Natural killer cell treated with Interleukin-12 subunit alpha and Interleukin-12 subunit beta and Interleukin-15 and Interleukin-18, amount 100 ng/mL, for 72 hours (primary cell): Measurements from ENCODE around the gene BHLHE40. TPM values are rescaled to one million over a fixed set of nuclear protein-coding genes. Genes with fewer than 3 reads are reported as not detected.

Experiments used
- ATAC-seq, 2 donors: fragments of 150-1000 bp; cut with Tn5 transposase in 1 of 2; sonication (Bioruptor Pico), chemical (Tn5 transposase) in 1 of 2; 2 replicates each; pipeline ENCODE4 v1.10.0; 2021
- DNase-seq: peaks from one replicate; pipeline ENCODE4 v3.0.0; 2022; ENCODE audit warnings: low spot score
- H3K27ac Mint-ChIP-seq, 2 donors: 1 replicate in 1 of 2; 2 replicates in 1 of 2; pipeline ENCODE4 v1.8.0; 2022; ENCODE audit warnings: mixed read lengths in 2 of 2, mild to moderate bottlenecking in 1 of 2, moderate library complexity in 1 of 2
- H3K27me3 Mint-ChIP-seq, 2 donors: 1 replicate in 1 of 2; 2 replicates in 1 of 2; pipeline ENCODE4 v1.8.0; 2022; ENCODE audit warnings: mixed read lengths in 2 of 2
- H3K36me3 Mint-ChIP-seq: one replicate; pipeline ENCODE4 v1.8.0; 2022; ENCODE audit warnings: mixed read lengths
- H3K4me1 Mint-ChIP-seq, 2 donors: 1 replicate in 1 of 2; 2 replicates in 1 of 2; pipeline ENCODE4 v1.8.0; 2022; ENCODE audit warnings: low read depth in 2 of 2, mixed read lengths in 2 of 2, mild to moderate bottlenecking in 1 of 2
- H3K4me3 Mint-ChIP-seq: one replicate; pipeline ENCODE4 v1.8.0; 2022; ENCODE audit warnings: mixed read lengths
- H3K9me3 Mint-ChIP-seq: 2 replicates; pipeline ENCODE4 v1.8.0; 2022; ENCODE audit warnings: mixed read lengths
- total RNA-seq, 2 donors: library from RNA; stranded (reverse); gene quantifications; one replicate each; pipeline ENCODE4 v1.2.3, GENCODE V29; 2022

The BHLHE40 gene
- total RNA-seq, 2 donors from 2014 or later = 579 to 941 TPM

DNA sequence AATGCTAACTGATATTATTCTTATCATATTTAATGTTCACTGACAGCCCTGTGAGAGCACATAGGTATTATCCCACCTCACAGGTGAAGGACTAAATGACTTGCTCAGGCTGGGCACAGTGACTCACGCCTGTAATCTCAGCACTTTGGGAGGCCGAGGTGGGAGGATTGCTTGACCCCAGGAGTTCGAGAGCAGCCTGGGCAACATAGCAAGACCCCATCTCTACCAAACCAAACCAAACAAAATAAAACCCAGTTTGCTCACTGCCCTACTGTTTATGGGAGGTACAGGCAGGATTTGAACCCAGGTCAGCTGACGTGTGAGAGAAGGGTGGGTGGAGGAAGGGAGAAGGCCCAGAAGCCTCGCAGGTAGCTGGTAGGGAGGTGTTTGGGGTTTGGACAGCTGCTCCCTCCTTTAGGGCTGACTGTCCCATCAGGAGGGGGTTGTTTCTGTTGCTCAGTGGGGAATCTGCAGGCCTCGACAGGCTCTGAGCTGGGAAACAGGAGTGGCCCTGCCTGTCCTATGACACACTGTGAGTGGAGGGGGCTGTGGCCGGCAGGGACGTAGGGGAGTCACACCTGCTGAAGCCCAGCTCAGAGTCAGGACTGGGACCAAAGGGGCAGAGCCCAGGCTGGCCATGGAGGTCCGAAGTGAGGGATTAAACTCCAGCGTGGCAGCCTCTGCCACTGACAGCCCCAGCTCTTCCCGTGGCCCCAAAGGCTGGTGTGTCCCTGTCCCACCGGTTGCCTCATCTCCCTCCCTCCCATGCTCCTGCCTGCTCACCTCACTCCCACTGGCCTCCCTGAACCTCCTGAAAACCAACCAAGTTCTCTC lies 25.3 kb downstream of the BHLHE40 start:
- no peak for ATAC-seq
- H3K27ac Mint-ChIP-seq = peak overlapping the region; percentile 87 to 95
- H3K4me3 Mint-ChIP-seq = peak overlapping the region; percentile 20

DNA sequence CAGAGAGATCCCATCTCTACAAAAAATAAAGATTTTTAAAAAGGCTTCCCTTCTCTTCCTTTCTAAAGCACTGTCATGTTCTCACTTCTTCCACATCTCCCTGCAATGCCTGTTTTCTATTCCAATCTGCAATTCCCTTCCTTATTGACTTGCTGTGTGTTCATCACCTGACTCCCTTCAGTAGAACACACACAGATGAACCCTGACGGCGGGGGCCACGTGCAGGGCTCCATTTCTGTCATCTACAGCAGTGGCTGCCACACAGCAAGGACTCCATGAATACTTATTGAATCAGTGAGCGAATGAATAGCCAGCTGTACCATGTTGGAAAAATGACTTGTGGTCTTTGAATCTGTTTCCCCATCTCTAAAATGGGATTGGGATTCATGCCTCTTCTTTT lies 26.1 kb downstream of the BHLHE40 start:
- H3K4me3 Mint-ChIP-seq = peak overlapping the region; percentile 20

More for the DNA sequence above, 25.3 kb downstream of the BHLHE40 start:
- Mint-ChIP-seq H3K9me3 (no peaks in the 10 kb centered on the region), H3K27me3 (no peaks in the 10 kb centered on the region), H3K4me1 (peaks cover 70 to 77% of the 10 kb centered on the region in 2 donors), H3K36me3 (no peaks in the 10 kb centered on the region)
- no peak for DNase-seq

DNA sequence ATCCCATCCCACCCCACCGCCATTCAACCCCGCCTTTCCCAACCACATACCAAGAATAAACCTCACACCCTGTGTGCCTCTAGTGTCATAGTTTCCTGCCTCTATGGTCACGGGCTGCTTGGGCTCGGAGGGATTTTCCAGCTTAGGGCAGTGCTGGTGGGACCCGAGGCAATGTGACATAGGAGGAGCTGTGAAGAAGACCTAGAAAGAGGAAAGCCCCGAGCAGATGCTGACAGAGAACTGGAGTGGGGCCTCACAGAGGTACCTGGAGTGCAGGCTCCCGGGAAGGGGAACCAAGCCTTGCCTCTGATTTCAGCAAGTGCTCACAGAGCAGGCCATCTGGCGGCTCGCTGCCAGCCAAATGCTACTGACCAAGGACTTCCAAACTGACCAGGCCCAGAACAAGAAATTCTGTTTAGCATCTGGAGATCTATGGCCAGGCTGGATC lies 27.5 kb downstream of the BHLHE40 start:
- Mint-ChIP-seq H3K9me3 (no peaks in the 10 kb centered on the region), H3K4me1 (peaks cover 67 to 68% of the 10 kb centered on the region in 2 donors), H3K27ac (peak overlapping the region; percentile 87 to 95), H3K4me3 (peak overlapping the region; percentile 75), H3K36me3 (no peaks in the 10 kb centered on the region), H3K27me3 (no peaks in the 10 kb centered on the region)
- DNase-seq = peak; percentile 96
- ATAC-seq = peak; percentile 73 to 81

More for the DNA sequence above, 26.1 kb downstream of the BHLHE40 start:
- DNase-seq (no peak), ATAC-seq (no peak)
- H3K27me3 Mint-ChIP-seq = no peaks in the 10 kb centered on the region
- peaks cover 65 to 71% of the 10 kb centered on the region in 2 donors for H3K4me1 Mint-ChIP-seq
- peak overlapping the region; percentile 87 to 95 for H3K27ac Mint-ChIP-seq
- no peaks in the 10 kb centered on the region for H3K9me3 Mint-ChIP-seq
- H3K36me3 Mint-ChIP-seq = no peaks in the 10 kb centered on the region

DNA sequence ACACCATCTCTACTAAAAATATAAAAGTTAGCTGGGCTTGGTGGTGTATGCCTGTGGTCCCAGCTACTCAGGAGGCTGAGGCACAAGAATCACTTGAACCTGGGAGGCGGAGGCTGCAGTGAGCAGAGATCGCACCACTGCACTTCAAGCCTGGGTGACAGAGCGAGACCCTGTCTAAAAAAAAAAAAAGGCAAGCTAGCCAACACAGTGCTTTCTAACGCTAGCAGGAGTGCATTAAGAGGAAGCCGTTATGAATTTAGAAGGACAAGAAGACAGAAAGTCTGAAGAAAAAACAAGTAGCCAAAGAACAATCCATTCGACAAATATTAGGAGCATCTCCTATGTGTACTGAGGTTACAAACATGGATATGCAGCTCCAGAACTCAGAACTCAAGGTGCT lies 28.6 kb downstream of the BHLHE40 start:
- H3K4me3 Mint-ChIP-seq = peak overlapping the region; percentile 75
- H3K36me3 Mint-ChIP-seq = no peaks in the 10 kb centered on the region
- H3K27me3 Mint-ChIP-seq = no peaks in the 10 kb centered on the region
- DNase-seq (no peak), ATAC-seq (no peak)
- H3K4me1 Mint-ChIP-seq = peaks cover 67 to 68% of the 10 kb centered on the region in 2 donors
- no peaks in the 10 kb centered on the region for H3K9me3 Mint-ChIP-seq
- H3K27ac Mint-ChIP-seq = peak overlapping the region; percentile 87 to 95

DNA sequence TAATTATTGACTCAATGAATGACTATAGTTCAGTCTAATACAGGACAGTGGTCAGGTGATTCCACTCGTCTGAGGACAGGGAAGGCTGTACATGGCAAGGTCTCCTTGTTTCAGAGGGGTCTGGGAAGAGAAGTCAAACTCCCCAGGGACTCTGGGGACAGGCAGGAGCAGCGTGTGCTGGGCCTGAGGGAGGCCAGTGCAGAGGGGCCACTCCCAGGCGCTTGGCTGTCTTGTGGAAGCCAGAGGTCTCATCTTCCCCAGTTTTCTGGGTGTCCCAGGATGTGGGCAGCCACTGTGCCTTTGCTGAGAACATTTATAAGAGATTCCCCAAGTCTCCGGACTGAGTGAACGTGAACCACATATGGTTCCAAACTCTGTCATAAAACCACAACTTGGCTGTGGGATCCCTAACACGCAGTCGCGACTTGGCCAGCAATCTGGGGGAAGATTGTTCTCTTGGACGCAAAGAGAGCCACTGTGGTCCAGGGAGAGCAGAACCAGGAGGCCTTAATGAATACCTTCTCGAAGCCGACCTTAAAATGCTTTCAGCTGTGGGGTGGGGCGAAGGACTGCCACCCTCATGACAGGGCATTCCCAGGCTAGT lies 30.4 kb downstream of the BHLHE40 start:
- Mint-ChIP-seq H3K36me3 (peaks cover 4% of the 10 kb centered on the region), H3K9me3 (no peaks in the 10 kb centered on the region), H3K27me3 (no peaks in the 10 kb centered on the region), H3K27ac (peak overlapping the region; percentile 87 to 95), H3K4me1 (peaks cover 77 to 79% of the 10 kb centered on the region in 2 donors), H3K4me3 (no peak overlapping the region)
- ATAC-seq (no peak), DNase-seq (no peak)

DNA sequence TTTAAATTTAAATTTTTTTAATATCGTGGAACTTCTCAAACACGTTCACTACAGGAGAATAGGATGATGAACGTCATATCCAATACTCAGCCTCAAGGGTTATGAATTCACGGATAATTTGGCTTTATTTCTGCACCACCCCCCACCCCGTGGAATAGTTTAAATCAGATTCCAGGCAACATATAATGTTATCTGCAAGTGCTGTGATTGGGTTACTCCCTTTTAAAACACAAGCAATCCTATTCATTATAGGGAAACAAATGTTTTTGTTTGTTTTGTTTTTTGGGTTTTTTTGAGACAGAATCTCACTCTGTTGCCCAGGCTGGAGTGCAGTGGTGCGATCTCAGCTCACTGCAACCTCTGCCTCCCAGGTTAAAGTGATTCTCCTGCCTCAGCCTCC lies 30.9 kb downstream of the BHLHE40 start:
- no peak overlapping the region for H3K4me3 Mint-ChIP-seq
- H3K9me3 Mint-ChIP-seq = no peaks in the 10 kb centered on the region
- peaks cover 6% of the 10 kb centered on the region for H3K36me3 Mint-ChIP-seq
- ATAC-seq (no peak), DNase-seq (no peak)
- no peaks in the 10 kb centered on the region for H3K27me3 Mint-ChIP-seq
- peak overlapping the region; percentile 88 to 94 for H3K27ac Mint-ChIP-seq
- peaks cover 76 to 79% of the 10 kb centered on the region in 2 donors for H3K4me1 Mint-ChIP-seq

DNA sequence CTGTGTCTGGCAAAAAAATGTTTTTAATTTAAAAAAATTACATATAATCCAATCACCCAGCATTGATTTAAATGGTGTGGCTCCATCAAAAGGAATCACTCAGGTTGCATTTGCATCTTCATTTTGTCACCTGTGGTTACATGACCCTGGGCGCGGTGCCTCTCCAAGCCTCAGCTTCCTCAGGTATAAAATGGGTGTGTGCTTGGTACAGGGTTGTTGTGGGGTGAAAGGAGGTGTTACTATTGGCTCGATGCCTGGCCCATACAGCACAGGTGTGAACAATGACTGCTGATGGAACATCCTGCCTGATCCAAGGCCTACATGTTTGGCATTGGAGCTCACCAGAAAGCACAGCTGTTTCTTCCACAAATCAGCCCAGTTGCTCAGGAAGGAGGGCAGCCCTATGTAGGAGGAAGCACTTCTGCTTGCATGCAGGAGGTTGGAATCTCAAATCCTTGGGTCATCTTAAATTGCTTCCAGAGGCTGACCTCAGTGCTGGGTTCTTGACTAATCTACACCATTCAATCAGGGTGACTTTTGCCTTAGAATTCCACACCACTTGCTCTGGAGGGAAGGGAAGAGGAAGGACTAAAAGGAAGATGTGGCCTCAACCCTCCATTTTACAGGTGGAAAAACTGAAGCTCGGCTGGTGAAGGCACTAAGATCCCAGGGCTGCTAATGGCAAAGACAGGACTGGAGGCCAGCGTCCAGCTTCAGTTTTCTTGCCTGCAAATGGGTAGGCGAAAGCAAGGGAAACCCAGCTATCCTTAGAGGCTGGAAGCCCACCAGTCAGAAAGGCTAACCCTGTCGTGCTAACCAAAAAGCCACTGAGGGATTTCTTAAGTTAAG lies 31.7 kb downstream of the BHLHE40 start:
- DNase-seq (no peak), ATAC-seq (peak in 1 of 2 donors; percentile 1)
- peaks cover 6% of the 10 kb centered on the region for H3K36me3 Mint-ChIP-seq
- peaks cover 75 to 81% of the 10 kb centered on the region in 2 donors for H3K4me1 Mint-ChIP-seq
- H3K27me3 Mint-ChIP-seq = no peaks in the 10 kb centered on the region
- no peaks in the 10 kb centered on the region for H3K9me3 Mint-ChIP-seq
- peak overlapping the region; percentile 71 for H3K4me3 Mint-ChIP-seq
- peak overlapping the region; percentile 88 to 94 for H3K27ac Mint-ChIP-seq

DNA sequence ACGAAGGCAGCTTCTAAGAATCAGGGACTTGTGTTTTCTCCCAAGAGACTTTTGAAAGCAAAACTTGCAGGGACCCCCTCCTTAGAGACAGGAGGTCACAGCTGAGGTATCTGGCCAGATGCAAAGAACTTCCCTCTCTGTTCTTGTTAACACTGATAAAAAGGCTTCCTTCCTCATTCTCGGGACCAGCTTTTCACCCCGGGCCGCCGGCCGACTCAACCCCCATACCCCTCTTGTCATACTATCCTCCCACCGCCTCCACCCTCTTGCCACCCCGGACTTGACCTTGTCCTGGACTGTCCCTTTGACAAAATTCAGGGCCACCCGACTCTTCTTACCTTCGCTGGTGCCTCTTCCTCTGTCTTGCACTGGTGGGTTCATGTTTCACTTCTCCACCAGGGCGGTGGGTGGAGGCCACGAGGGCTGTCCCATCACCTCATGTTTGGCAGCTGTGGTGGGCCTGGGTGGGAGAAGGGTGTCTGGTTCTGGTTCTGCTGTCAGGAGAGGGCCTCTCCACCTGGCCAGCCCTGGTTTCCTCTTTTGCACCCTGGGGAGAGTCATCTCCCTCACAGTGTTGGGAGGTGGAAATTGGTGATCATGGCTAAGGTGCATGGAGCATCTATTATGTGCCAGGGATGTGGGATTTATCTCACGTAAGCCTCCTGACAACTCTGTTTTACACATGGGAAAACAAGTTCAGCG lies 32.5 kb downstream of the BHLHE40 start:
- H3K9me3 Mint-ChIP-seq = no peaks in the 10 kb centered on the region
- peak; percentile 72 to 81 for ATAC-seq
- H3K27me3 Mint-ChIP-seq = no peaks in the 10 kb centered on the region
- peaks cover 76 to 82% of the 10 kb centered on the region in 2 donors for H3K4me1 Mint-ChIP-seq
- H3K4me3 Mint-ChIP-seq = peak overlapping the region; percentile 71
- H3K36me3 Mint-ChIP-seq = peaks cover 6% of the 10 kb centered on the region
- DNase-seq = peak; percentile 94
- H3K27ac Mint-ChIP-seq = peak overlapping the region; percentile 88 to 94

DNA sequence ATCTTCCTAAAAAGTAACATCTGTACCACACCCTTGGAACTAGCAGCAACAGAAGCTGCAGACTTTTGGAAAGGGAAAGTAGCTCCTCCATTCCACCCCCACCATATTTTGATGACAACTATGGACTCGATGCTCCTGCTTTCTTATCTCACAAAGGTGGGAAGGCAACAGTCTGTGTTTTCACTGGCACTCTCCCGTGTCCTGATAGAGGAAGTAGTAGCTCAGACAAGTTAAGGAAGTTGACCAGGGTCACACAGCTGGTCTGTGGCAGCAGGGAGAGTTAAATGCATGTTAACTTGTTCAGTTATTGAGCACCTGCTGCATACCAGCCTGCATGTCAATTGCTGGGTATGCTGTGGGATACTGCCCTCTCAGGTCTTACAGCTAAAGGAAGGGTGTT lies 33.1 kb downstream of the BHLHE40 start:
- ATAC-seq (no peak), DNase-seq (no peak)
- Mint-ChIP-seq H3K4me1 (peaks cover 74 to 81% of the 10 kb centered on the region in 2 donors), H3K36me3 (peaks cover 6% of the 10 kb centered on the region), H3K4me3 (peak overlapping the region; percentile 71), H3K27me3 (no peaks in the 10 kb centered on the region), H3K9me3 (no peaks in the 10 kb centered on the region), H3K27ac (peak overlapping the region; percentile 88 to 94)

DNA sequence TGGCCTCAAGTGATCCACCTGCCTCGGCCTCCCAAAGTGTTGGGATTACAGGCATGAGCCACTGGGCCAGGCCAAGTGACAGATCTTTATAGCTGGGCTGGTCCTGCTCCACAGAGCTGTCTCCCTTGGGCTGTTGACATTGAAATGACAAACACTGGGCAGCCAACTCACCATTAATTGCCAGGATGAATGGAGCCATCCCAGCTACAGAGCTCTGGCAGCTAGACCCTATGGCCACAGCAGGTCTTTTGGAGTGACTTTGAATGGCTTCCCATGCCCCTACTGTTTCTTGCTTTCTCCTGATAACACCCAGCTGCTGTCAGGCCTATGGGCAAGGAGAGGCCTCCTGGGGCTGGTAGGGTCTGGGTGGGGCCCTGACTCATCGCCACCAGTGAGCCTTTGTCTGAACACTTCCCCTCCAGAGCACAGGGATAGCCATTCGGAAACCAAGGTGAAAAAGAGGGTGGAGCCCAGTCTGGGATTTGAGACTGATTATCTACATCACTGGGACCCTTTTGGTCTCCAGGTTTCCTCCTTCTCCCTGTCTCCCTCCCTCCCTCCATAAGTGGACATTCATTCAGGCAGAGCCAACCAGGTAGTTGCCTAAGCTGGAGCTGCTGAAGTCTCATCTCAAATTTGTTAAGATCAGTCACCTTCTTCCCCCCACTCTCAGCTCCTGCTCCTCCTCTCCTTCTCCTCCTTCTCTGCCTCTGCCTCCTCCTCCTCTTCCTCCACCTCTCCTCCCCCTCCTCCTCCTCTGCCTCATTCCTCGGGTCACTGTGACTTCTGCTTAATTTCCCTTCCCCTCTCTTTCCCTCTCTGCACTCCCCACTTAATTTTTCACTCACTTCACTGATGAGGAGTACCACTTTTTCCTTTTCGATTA lies 34.0 kb downstream of the BHLHE40 start:
- Mint-ChIP-seq H3K9me3 (no peaks in the 10 kb centered on the region), H3K27me3 (no peaks in the 10 kb centered on the region), H3K4me1 (peaks cover 72 to 77% of the 10 kb centered on the region in 2 donors), H3K27ac (peak overlapping the region; percentile 88 to 94), H3K36me3 (peaks cover 6% of the 10 kb centered on the region), H3K4me3 (peak overlapping the region; percentile 71)
- ATAC-seq (peak in 1 of 2 donors; percentile 51), DNase-seq (no peak)

DNA sequence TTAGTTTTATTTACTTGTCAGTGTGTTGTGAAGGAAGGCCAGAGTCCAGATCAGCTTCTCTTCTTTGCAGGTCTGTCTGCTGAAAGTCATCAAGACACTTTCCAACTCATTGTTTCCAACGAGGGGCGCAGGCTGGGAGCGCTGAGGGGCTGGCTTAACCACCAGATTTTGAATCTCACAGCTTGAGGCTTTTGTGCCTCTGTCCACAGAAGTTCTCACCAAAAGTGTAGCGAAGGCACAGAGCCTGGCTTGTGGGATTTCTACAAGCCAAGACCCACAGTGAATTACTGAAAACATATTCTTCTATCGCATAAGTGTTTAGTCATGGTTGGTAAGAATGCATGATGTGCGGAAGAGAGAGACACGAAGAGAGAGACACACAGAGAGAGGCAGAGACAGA lies 35.2 kb downstream of the BHLHE40 start:
- Mint-ChIP-seq H3K36me3 (peaks cover 6% of the 10 kb centered on the region), H3K4me3 (peak overlapping the region; percentile 71), H3K4me1 (peaks cover 71 to 76% of the 10 kb centered on the region in 2 donors), H3K27me3 (no peaks in the 10 kb centered on the region), H3K9me3 (no peaks in the 10 kb centered on the region), H3K27ac (peak overlapping the region; percentile 88 to 94)
- DNase-seq (peak; percentile 77), ATAC-seq (peak in 1 of 2 donors; percentile 1)

DNA sequence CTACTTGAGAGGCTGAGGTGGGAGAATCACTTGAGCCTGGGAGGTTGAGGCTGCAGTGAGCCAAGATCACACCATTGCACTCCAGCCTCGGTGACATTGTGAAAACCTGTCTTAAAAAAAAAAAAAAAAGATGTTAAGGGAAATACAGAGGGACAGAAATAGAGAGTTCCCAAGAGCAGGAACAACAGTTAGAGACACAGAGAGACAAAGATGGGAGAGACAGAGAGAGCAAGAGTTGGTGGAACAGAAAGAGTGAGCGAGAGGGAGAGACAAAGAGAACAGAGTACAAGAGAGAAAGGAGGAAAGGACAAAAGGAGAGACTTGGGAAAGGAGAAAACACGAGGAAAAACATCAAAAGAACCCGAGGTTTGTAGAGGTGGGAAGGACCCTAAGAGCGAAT lies 35.8 kb downstream of the BHLHE40 start:
- ATAC-seq (no peak), DNase-seq (no peak)
- peaks cover 77 to 83% of the 10 kb centered on the region in 2 donors for H3K4me1 Mint-ChIP-seq
- no peaks in the 10 kb centered on the region for H3K9me3 Mint-ChIP-seq
- H3K27me3 Mint-ChIP-seq = no peaks in the 10 kb centered on the region
- peak overlapping the region; percentile 88 to 94 for H3K27ac Mint-ChIP-seq
- peak overlapping the region; percentile 71 for H3K4me3 Mint-ChIP-seq
- peaks cover 6% of the 10 kb centered on the region for H3K36me3 Mint-ChIP-seq
